Measurements from ENCODE around the gene DOK5. TPM values are rescaled to one million over a fixed set of nuclear protein-coding genes. Genes with fewer than 3 reads are reported as not detected.

The DOK5 gene
- total and polyA plus RNA-seq, 10 of the 15 experiments (the other 5 are each of a cell fraction or from before 2014, with no cell fraction given): 0.03 TPM; not detected in 9

- no peaks in the 10 kb centered on the region for H3K4me1 ChIP-seq (ENCODE audit: control insufficient read depth, insufficient read depth, low read length)
- no peak overlapping the region for H3K9ac ChIP-seq (ENCODE audit: control insufficient read depth, insufficient read depth, low read length)
- H3K79me2 ChIP-seq (ENCODE audit: control insufficient read depth, insufficient read depth, low read length): no peaks in the 10 kb centered on the region
- CTCF ChIA-PET: no interaction called here
- no peaks in the 10 kb centered on the region for H3K9me3 ChIP-seq (replicated peaks; ENCODE audit: control insufficient read depth, insufficient read depth, low read length)
- H2AFZ ChIP-seq (ENCODE audit: control insufficient read depth, low read depth, low read length): no peak overlapping the region
- no peaks in the 10 kb centered on the region for H3K27me3 ChIP-seq (replicated peaks in 1 of 2; ENCODE audit: control insufficient read depth in 2 of 2, insufficient read depth in 2 of 2, low read length in 1 of 2)
- no peak overlapping the region for H3K4me2 ChIP-seq (ENCODE audit: control insufficient read depth, insufficient read depth)
- RAD21 ChIA-PET (ENCODE audit: unreplicated experiment): no interaction called here
- H4K20me1 ChIP-seq (ENCODE audit: control insufficient read depth, insufficient read depth): no peaks in the 10 kb centered on the region
- FAIRE-seq (no peak), DNase-seq (ENCODE audit: low read depth, low spot score) (no peak), ATAC-seq (no peak)
- H3K27ac ChIP-seq (ENCODE audit: control insufficient read depth, insufficient read depth): no peak overlapping the region
- TF ChIP-seq CREM (IDR thresholded peaks at IDR 0.05; ENCODE audit: low read depth) (no peak), NFIC (IDR thresholded peaks at IDR 0.05; ENCODE audit: low read depth, low read length) (no peak), KAT2A (conservative IDR thresholded peaks at IDR 0.05; ENCODE audit: control insufficient read depth, low read depth, low read length) (no peak), IRF4 (IDR thresholded peaks at IDR 0.05; ENCODE audit: low read depth, low read length) (no peak), NKRF (conservative IDR thresholded peaks at IDR 0.05) (no peak), FOS (IDR thresholded peaks at IDR 0.05; ENCODE audit: borderline replicate concordance, extremely low read depth, insufficient read length) (no peak), IRF5 (IDR thresholded peaks at IDR 0.05; ENCODE audit: borderline replicate concordance) (no peak), NFXL1 (IDR thresholded peaks at IDR 0.05; ENCODE audit: borderline replicate concordance) (no peak), RAD51 (IDR thresholded peaks at IDR 0.05) (no peak), CREB1 (IDR thresholded peaks at IDR 0.05; ENCODE audit: low read depth) (no peak), ZNF592 (IDR thresholded peaks at IDR 0.05) (no peak)
- in situ Hi-C loops (cut with MboI) (no loop called here), intact Hi-C loops (cut with micrococcal nuclease; ENCODE audit: unreplicated experiment) (no loop called here)
- SMC1A ChIA-PET (ENCODE audit: uncharacterized antibody, unreplicated experiment): interaction anchor here (1.3 kb wide), 1 partner anchor 10 kb away, joined by 4 read pairs; no protein-coding TSS in a partner anchor
- no peak overlapping the region for H3K4me3 ChIP-seq
- BruUV-seq (replicated peaks): no TSS peak
- H3K36me3 ChIP-seq (ENCODE audit: control insufficient read depth in 2 of 2, insufficient read depth in 2 of 2, low read length in 1 of 2): no peaks in the 10 kb centered on the region
- WGBS (ENCODE audit: insufficient coverage, insufficient replicate concordance, low lambda C conversion rate, missing lambda C conversion rate): 15% methylated on average over 1 of the region's 1 CpG
- POLR2A ChIA-PET: no interaction called here
Observed at GRCh38 chr20:54565255-54565654, 89.9 kb downstream of the DOK5 start.
